ENCODE results near the gene TRMU.
A peak's percentile ranks its signal among the peaks of the same experiment; 100 is the strongest.
"Not testable (repeated sequence)": the region's sequence is repeated elsewhere in the genome, so short reads cannot be mapped to it uniquely, and the experiment has no call there.

Gene TRMU

GRCh38 chr22:46390652-46391301 lies 55.3 kb downstream of the TRMU start:
- DNase-seq = peak; percentile 45

GRCh38 chr22:46391486-46392136 lies 56.1 kb downstream of the TRMU start:
- DNase-seq = no peak

GRCh38 chr22:46392137-46392844 lies 56.8 kb downstream of the TRMU start:
- DNase-seq = no peak

GRCh38 chr22:46393873-46394272 lies 58.4 kb downstream of the TRMU start:
- no peak for DNase-seq

- no peak for DNase-seq
These were observed 59.1 kb downstream of the TRMU start for GRCh38 chr22:46394622-46395021.

- no peak for DNase-seq
These were observed 59.6 kb downstream of the TRMU start for GRCh38 chr22:46395145-46395544.

GRCh38 chr22:46397049-46397448 lies 61.5 kb downstream of the TRMU start:
- DNase-seq = not testable (repeated sequence)

- no peak for DNase-seq
These were observed 62.0 kb downstream of the TRMU start for GRCh38 chr22:46397514-46397913.

GRCh38 chr22:46397951-46398350 lies 62.4 kb downstream of the TRMU start:
- no peak for DNase-seq

- DNase-seq = no peak
These were observed 63.9 kb downstream of the TRMU start for GRCh38 chr22:46399251-46400024.

- no peak for DNase-seq
These were observed 65.9 kb downstream of the TRMU start for GRCh38 chr22:46401370-46401769.

GRCh38 chr22:46402505-46402904 lies 67.0 kb downstream of the TRMU start:
- DNase-seq = no peak

GRCh38 chr22:46403880-46404279 lies 68.4 kb downstream of the TRMU start:
- not testable (repeated sequence) for DNase-seq

GRCh38 chr22:46405901-46406300 lies 70.4 kb downstream of the TRMU start:
- DNase-seq = no peak

- DNase-seq = no peak
These were observed 70.8 kb downstream of the TRMU start for GRCh38 chr22:46406349-46406748.

- no peak for DNase-seq
These were observed 71.3 kb downstream of the TRMU start for GRCh38 chr22:46406791-46407190.
